ENCODE data around the gene CRLF1.

DNA sequence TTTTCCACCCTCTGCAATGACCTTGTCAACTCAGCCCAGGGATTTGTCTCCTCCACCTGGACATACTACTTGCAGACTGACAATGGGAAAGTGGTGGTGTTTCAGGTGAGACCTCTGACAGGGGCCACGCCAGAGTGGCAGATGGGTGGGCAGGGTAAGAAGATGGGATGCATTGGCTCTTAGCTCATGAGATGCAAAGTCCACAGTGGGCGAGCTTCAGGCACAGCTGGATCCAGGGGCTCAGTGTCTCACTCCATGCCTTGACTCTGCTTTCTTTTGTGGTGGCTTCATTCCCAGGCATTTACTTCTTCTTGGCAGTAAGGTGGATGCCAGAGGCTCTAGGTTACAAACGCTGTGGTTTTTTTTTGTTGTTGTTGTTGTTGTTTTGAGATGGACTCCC is 9.4 kb upstream of the CRLF1 start:
- TF ChIP-seq, protein P1, sequence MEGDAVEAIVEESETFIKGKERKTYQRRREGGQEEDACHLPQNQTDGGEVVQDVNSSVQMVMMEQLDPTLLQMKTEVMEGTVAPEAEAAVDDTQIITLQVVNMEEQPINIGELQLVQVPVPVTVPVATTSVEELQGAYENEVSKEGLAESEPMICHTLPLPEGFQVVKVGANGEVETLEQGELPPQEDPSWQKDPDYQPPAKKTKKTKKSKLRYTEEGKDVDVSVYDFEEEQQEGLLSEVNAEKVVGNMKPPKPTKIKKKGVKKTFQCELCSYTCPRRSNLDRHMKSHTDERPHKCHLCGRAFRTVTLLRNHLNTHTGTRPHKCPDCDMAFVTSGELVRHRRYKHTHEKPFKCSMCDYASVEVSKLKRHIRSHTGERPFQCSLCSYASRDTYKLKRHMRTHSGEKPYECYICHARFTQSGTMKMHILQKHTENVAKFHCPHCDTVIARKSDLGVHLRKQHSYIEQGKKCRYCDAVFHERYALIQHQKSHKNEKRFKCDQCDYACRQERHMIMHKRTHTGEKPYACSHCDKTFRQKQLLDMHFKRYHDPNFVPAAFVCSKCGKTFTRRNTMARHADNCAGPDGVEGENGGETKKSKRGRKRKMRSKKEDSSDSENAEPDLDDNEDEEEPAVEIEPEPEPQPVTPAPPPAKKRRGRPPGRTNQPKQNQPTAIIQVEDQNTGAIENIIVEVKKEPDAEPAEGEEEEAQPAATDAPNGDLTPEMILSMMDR (IDR thresholded peaks at IDR 0.05; ENCODE audit: insufficient read depth, low read length, poor library complexity, severe bottlenecking): no peak
- TF ChIP-seq EZH2phosphoT487 (conservative IDR thresholded peaks at IDR 0.05; ENCODE audit: low read length): no peak
